22Rv1 (cell line): ENCODE results near the gene GRIN3B.

Experiments used
- ZFX ChIP-seq: fragments of 450-650 bp; IDR thresholded peaks from 2 replicates; pipeline ENCODE4 v1.6.1; 2017; ENCODE audit warnings: antibody characterized with exemption, borderline replicate concordance
- TF ChIP-seq, protein P1 (sequence below): fragments of 450-650 bp; IDR thresholded peaks from 2 replicates; pipeline ENCODE4 v1.5.1; 2017; ENCODE audit warnings: mild to moderate bottlenecking

DNA sequence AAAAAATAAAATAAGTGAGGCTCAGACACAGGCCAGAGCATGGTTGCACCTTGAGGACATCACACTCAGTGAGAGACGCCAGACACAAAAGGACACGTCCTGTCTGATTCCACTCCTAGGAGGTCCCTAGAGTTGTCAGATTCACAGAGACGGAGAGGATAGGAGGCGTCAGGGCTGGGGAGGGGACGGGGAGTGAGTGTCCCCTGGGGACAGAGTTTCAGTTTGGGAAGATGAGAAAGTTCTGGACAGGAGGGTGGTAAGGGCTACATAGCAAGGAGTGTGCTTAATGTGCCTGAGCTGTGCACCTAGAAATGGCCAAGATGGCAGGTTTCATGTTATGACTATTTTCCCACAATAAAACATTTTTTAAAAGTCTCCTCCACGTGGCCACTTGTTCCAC lies 2.2 kb upstream of the GRIN3B start:
- TF ChIP-seq, protein P1, sequence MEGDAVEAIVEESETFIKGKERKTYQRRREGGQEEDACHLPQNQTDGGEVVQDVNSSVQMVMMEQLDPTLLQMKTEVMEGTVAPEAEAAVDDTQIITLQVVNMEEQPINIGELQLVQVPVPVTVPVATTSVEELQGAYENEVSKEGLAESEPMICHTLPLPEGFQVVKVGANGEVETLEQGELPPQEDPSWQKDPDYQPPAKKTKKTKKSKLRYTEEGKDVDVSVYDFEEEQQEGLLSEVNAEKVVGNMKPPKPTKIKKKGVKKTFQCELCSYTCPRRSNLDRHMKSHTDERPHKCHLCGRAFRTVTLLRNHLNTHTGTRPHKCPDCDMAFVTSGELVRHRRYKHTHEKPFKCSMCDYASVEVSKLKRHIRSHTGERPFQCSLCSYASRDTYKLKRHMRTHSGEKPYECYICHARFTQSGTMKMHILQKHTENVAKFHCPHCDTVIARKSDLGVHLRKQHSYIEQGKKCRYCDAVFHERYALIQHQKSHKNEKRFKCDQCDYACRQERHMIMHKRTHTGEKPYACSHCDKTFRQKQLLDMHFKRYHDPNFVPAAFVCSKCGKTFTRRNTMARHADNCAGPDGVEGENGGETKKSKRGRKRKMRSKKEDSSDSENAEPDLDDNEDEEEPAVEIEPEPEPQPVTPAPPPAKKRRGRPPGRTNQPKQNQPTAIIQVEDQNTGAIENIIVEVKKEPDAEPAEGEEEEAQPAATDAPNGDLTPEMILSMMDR = no peak
- TF ChIP-seq ZFX = no peak
